ENCODE results near the gene FBXW2. TPM values are rescaled to one million over a fixed set of nuclear protein-coding genes. Genes with fewer than 3 reads are reported as not detected.

FBXW2 gene
- total RNA-seq, 4 donors from 2014 or later: 23.3 to 52.1 (median 40.0) TPM

DNA sequence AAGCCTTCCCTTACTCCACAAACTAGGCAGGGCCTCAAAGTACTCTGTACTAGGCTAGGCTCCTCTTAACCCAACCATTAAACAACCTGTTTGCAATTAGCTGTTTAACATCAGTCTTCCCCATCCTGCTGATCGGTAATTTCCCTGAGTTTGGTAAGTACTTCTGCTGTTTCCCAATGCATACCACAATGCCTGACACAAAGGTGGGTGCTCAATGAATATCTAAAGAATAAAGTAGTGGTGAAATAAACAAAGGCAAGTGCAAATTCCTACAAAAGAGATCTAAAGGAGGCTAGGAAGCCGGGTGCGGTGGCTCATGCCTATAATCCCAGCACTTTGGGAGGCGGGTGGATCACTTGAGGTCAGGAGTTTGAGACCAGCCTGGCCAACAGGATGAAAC is 25.0 kb downstream of the FBXW2 start:
- TF ChIP-seq POLR2A (IDR thresholded peaks at IDR 0.05) (no peak), POLR2AphosphoS5 (IDR thresholded peaks at IDR 0.05) (no peak), EP300 (IDR thresholded peaks at IDR 0.05; ENCODE audit: low read depth) (no peak)
- TF ChIP-seq, protein P1, sequence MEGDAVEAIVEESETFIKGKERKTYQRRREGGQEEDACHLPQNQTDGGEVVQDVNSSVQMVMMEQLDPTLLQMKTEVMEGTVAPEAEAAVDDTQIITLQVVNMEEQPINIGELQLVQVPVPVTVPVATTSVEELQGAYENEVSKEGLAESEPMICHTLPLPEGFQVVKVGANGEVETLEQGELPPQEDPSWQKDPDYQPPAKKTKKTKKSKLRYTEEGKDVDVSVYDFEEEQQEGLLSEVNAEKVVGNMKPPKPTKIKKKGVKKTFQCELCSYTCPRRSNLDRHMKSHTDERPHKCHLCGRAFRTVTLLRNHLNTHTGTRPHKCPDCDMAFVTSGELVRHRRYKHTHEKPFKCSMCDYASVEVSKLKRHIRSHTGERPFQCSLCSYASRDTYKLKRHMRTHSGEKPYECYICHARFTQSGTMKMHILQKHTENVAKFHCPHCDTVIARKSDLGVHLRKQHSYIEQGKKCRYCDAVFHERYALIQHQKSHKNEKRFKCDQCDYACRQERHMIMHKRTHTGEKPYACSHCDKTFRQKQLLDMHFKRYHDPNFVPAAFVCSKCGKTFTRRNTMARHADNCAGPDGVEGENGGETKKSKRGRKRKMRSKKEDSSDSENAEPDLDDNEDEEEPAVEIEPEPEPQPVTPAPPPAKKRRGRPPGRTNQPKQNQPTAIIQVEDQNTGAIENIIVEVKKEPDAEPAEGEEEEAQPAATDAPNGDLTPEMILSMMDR (IDR thresholded peaks at IDR 0.05): no peak
- intact Hi-C loops (cut with DNase I; ENCODE audit: low total_unique reads) (no loop called here), in situ Hi-C loops (cut with MboI; ENCODE audit: low pct_ligation_motif_present in 1 of 4, low pct_unique_long_range_greater_than_20kb in 1 of 4, low sequenced_read_pairs in 3 of 4) (loop anchor here (10.0 to 25.0 kb wide), 3 partner anchors 169 to 294 kb away; partner anchors contain the start of genes TRAF1 (in 3 of the 4), C5 (in 1 of the 4) and CNTRL (in 1 of the 4))
- H3K27me3 ChIP-seq: no peaks in the 10 kb centered on the region
- no peak overlapping the region for H3K4me3 ChIP-seq
- WGBS, 2 donors (ENCODE audit: low coverage in 1 of 2): 88 to 92% methylated on average over 1 to 4 of the region's 4 CpGs
- H3K4me1 ChIP-seq: no peaks in the 10 kb centered on the region
- peaks cover 0 to 63% (median 20%) of the 10 kb centered on the region in 4 donors for H3K36me3 ChIP-seq
- no peak overlapping the region for H3K27ac ChIP-seq
- no peaks in the 10 kb centered on the region for H3K9me3 ChIP-seq
- DNase-seq: no peak

DNA sequence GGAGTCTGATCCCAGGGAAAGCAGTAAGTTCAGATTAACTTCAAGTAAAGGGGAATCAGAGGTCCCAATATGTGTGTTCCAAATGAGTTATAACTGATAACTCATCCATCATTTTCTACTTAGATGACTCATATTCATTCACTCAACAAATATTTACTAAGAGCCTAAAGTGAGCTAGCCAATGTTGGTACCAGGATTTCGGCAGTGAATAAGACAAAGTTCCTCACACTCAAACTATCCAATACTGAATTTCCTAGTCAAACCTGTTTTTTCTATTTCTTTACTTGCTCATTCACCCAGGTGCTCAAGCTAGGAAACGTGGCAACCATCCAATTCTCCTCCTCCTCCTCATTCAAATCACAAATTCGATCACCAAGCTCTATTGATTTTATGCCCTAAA is 25.8 kb downstream of the FBXW2 start:
- TF ChIP-seq POLR2AphosphoS5 (IDR thresholded peaks at IDR 0.05) (no peak), POLR2A (IDR thresholded peaks at IDR 0.05) (no peak), EP300 (IDR thresholded peaks at IDR 0.05; ENCODE audit: low read depth) (no peak)
- TF ChIP-seq, protein P1 (IDR thresholded peaks at IDR 0.05): no peak
- DNase-seq: no peak
- in situ Hi-C loops (cut with MboI; ENCODE audit: low pct_ligation_motif_present in 1 of 4, low pct_unique_long_range_greater_than_20kb in 1 of 4, low sequenced_read_pairs in 3 of 4) (loop anchor here (10.0 to 25.0 kb wide), 3 partner anchors 170 to 295 kb away; partner anchors contain the start of genes TRAF1 (in 3 of the 4), C5 (in 1 of the 4) and CNTRL (in 1 of the 4)), intact Hi-C loops (cut with DNase I; ENCODE audit: low total_unique reads) (no loop called here)
- no peak overlapping the region for H3K27ac ChIP-seq
- H3K27me3 ChIP-seq: no peaks in the 10 kb centered on the region
- H3K36me3 ChIP-seq: peaks cover 0 to 71% (median 20%) of the 10 kb centered on the region in 4 donors
- H3K4me3 ChIP-seq: no peak overlapping the region
- 68 to 79% methylated on average over 3 of the region's 3 CpGs for WGBS, 2 donors (ENCODE audit: low coverage in 1 of 2)
- no peaks in the 10 kb centered on the region for H3K9me3 ChIP-seq
- H3K4me1 ChIP-seq: no peaks in the 10 kb centered on the region

DNA sequence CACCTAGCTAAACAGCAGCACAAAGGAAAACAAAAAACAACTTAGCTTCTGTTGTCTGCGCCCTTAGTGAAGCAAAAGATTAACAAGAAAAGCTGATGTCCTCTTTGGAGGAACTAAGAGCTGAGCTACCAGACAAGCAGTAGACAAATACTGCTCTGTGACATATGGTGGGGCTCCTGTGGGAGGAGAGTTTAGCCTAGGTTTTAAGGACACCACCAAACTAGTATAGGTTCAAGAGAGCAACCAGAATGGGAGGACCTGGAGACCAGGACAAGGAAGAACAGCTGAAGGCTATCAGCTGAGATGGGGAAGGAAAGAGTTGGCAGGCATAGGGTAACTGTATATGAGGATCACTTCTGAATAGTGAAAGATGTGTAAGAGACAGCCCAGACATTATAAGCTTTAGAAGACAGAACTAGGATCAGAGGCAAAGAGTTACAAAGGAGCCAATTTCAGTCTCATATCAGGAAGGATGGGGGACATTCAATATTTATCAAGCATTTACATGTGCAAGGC is 27.2 kb downstream of the FBXW2 start:
- no peaks in the 10 kb centered on the region for H3K27me3 ChIP-seq
- H3K4me1 ChIP-seq: no peaks in the 10 kb centered on the region
- no peak overlapping the region for H3K4me3 ChIP-seq
- H3K36me3 ChIP-seq: peaks cover 0 to 66% (median 17%) of the 10 kb centered on the region in 4 donors
- TF ChIP-seq EP300 (IDR thresholded peaks at IDR 0.05; ENCODE audit: low read depth): no peak
- TF ChIP-seq, protein P1 (IDR thresholded peaks at IDR 0.05): no peak
- TF ChIP-seq POLR2A (IDR thresholded peaks at IDR 0.05): no peak
- no peak for TF ChIP-seq POLR2AphosphoS5 (IDR thresholded peaks at IDR 0.05)
- in situ Hi-C loops (cut with MboI; ENCODE audit: low pct_ligation_motif_present in 1 of 4, low pct_unique_long_range_greater_than_20kb in 1 of 4, low sequenced_read_pairs in 3 of 4): loop anchor here (10.0 to 25.0 kb wide), 3 partner anchors 171 to 296 kb away; partner anchors contain the start of genes TRAF1 (in 3 of the 4), C5 (in 1 of the 4) and CNTRL (in 1 of the 4)
- DNase-seq: no peak
- H3K27ac ChIP-seq: no peak overlapping the region
- intact Hi-C loops (cut with DNase I; ENCODE audit: low total_unique reads): no loop called here
- WGBS, 2 donors (ENCODE audit: low coverage in 1 of 2): 92% methylated on average over 1 of the region's 1 CpG
- no peaks in the 10 kb centered on the region for H3K9me3 ChIP-seq

GRCh38 chr9:120764476-120764875 is 28.7 kb downstream of the FBXW2 start:
- WGBS, 2 donors (ENCODE audit: low coverage in 1 of 2): 89% methylated on average over 11 of the region's 11 CpGs; no CpG with 5 or more reads in 1 of the 2 donors
- in situ Hi-C loops (cut with MboI; ENCODE audit: low pct_ligation_motif_present in 1 of 4, low pct_unique_long_range_greater_than_20kb in 1 of 4, low sequenced_read_pairs in 3 of 4): loop anchor here (10.0 to 25.0 kb wide), 3 partner anchors 173 to 298 kb away; partner anchors contain the start of genes TRAF1 (in 3 of the 4), C5 (in 1 of the 4) and CNTRL (in 1 of the 4)

More at GRCh38 chr9:120764476-120764875, 28.7 kb downstream of the FBXW2 start:
- TF ChIP-seq POLR2AphosphoS5 (IDR thresholded peaks at IDR 0.05) (no peak), EP300 (IDR thresholded peaks at IDR 0.05; ENCODE audit: low read depth) (no peak), POLR2A (IDR thresholded peaks at IDR 0.05) (no peak)
- TF ChIP-seq, protein P1 (IDR thresholded peaks at IDR 0.05): no peak
- Histone ChIP-seq H3K27ac (no peak overlapping the region), H3K27me3 (no peaks in the 10 kb centered on the region), H3K4me3 (no peak overlapping the region), H3K4me1 (no peaks in the 10 kb centered on the region), H3K9me3 (no peaks in the 10 kb centered on the region), H3K36me3 (peaks cover 0 to 52% (median 12%) of the 10 kb centered on the region in 4 donors)
- intact Hi-C loops (cut with DNase I; ENCODE audit: low total_unique reads): no loop called here
- no peak for DNase-seq

All from transverse colon (tissue), 4 donors.